NB4 (cell line): Measurements from ENCODE around the gene EIF4B.

Experiments used
- POLR2A ChIP-seq: IDR thresholded peaks from 2 replicates; pipeline ENCODE4 v1.6.1; 2011; ENCODE audit warnings: mild to moderate bottlenecking; ENCODE audit not compliant: insufficient read length; ENCODE audit errors: extremely low read depth
- TF ChIP-seq, protein P1 (sequence below): IDR thresholded peaks from one replicate; pipeline ENCODE4 v1.5.1; 2012; ENCODE audit warnings: low read depth, low read length

DNA sequence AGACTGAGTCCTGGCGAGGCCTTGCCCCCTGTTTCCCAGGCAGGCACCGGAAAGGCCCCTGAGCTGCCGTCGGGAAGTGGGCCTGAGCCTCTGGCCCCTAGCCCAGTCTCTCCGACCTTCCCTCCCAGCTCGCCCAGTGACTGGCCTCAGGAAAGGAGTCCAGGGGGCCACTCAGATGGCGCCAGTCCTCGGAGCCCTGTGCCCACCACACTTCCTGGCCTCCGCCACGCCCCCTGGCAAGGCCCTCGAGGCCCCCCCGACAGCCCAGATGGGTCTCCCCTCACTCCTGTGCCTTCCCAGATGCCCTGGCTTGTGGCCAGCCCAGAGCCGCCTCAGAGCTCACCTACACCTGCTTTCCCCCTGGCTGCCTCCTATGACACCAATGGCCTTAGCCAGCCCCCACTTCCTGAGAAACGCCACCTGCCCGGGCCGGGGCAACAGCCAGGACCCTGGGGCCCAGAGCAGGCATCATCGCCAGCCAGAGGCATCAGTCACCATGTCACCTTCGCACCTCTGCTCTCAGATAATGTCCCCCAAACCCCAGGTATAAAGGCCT lies 54.5 kb downstream of the EIF4B start:
- TF ChIP-seq, protein P1, sequence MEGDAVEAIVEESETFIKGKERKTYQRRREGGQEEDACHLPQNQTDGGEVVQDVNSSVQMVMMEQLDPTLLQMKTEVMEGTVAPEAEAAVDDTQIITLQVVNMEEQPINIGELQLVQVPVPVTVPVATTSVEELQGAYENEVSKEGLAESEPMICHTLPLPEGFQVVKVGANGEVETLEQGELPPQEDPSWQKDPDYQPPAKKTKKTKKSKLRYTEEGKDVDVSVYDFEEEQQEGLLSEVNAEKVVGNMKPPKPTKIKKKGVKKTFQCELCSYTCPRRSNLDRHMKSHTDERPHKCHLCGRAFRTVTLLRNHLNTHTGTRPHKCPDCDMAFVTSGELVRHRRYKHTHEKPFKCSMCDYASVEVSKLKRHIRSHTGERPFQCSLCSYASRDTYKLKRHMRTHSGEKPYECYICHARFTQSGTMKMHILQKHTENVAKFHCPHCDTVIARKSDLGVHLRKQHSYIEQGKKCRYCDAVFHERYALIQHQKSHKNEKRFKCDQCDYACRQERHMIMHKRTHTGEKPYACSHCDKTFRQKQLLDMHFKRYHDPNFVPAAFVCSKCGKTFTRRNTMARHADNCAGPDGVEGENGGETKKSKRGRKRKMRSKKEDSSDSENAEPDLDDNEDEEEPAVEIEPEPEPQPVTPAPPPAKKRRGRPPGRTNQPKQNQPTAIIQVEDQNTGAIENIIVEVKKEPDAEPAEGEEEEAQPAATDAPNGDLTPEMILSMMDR: no peak
- TF ChIP-seq POLR2A: no peak
